ENCODE data around the gene GRAMD1C.
A peak's percentile ranks its signal among the peaks of the same experiment; 100 is the strongest.
"Not testable (repeated sequence)": the region's sequence is repeated elsewhere in the genome, so short reads cannot be mapped to it uniquely, and the experiment has no call there.

Gene GRAMD1C

GRCh38 chr3:113838631-113839209 lies at the start of gene GRAMD1C:
Gene GRAMD1C, plus strand, starts transcription at chr3:113838788. Its CDS starts 122 bp downstream, at chr3:113838910.
- DNase-seq (ENCODE audit: low read depth): peak; percentile 73

DNA sequence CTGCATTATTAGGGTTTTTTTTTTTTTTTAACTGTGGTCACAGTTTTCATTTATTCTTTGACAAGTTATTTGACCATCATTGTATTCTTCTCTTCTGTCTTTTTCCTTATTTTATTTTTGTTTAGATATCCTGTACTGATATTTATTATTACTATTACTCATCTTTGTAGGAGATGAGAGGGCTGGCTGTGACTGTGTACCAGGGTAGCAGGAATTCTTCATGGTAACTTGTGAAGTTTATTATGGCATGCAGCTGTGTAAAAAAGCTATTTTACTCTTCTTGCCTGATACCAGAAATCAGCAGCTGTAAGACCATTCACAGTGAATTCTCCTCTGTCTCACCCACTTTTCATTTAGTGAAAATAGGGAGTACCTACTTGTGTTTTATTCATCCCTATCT lies 47.2 kb upstream of the GRAMD1C start:
- DNase-seq (ENCODE audit: low read depth): no peak

GRCh38 chr3:113794526-113794925 lies 44.1 kb upstream of the GRAMD1C start:
- no peak for DNase-seq (ENCODE audit: low read depth)

DNA sequence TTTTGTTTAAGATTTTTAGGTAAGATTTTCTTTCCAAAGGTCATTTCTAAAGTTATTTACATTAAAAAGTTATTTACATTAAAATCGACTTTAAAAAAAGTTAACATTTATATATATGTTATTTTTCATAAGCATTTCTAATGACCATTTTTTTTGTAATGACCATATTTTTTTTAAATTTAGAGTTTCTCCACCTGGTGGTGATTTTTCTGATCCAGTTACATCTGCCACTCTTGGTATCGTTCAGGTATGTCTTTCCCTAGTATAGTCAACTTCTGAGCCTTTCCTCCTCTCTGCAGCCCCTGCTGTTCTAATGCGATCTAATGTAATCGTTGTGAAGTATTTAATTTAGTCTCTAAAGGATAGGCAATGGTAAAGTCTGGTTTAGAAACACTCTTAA lies 42.9 kb upstream of the GRAMD1C start:
- no peak for DNase-seq (ENCODE audit: low read depth)

GRCh38 chr3:113802795-113803455 lies 35.7 kb upstream of the GRAMD1C start:
- no peak for DNase-seq (ENCODE audit: low read depth)

DNA sequence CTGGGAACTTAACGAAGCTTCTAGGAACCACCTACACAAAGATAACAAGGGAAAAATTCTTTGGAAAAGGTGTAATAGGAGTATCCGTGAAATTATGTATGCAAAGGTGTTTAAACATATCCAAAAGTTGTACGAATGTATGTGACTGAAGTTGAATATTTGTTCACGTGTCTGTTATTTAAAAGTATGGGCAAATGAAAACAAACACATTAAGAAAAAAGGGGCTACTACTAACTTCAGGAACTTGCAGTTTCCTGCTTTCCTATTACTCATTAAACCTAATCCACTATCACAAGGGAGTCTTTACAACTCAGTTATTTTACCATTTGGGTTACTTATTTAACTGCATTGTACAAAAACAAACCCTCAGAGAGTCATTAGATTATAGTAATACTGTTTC lies 33.9 kb upstream of the GRAMD1C start:
- no peak for DNase-seq (ENCODE audit: low read depth)

DNA sequence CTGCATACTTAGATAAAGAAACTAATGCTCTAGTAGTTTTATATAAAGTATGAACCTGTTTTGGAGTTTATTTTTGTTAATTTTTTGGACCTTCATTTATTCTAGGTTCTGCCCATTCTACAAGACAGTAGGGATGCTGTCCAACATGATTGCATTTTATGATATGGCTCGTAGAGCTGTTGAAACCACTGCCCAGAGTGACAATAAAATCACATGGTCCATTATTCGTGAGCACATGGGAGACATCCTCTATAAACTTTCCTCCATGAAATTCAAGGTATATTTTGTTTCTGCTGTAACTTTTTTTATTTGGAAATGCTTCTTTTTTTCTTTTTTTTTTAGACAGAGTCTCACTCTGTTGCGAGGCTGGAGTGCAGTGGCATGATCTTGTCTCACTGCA lies 33.3 kb upstream of the GRAMD1C start:
- DNase-seq (ENCODE audit: low read depth): no peak

DNA sequence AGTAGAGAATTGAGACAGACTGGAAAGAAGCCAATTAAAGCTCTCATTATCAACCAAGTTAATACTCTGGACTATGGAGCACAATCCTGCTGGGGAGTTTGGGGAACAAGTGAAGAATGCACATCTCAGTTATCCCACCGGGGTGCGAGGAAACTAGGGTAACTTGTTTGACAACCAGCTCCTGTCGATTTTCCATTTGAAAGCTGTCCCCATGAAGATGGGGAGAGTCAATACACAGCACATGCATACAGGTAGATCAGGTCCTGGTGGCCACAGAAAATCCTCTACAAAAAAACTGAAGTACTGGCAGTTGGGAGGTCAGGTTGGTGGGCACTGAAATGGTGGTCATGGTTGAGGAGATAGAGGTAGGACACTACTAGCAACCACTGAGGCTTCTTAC lies 25.7 kb upstream of the GRAMD1C start:
- no peak for DNase-seq (ENCODE audit: low read depth)

- no peak for DNase-seq (ENCODE audit: low read depth)
Observed at GRCh38 chr3:113819866-113820265, 18.7 kb upstream of the GRAMD1C start.

DNA sequence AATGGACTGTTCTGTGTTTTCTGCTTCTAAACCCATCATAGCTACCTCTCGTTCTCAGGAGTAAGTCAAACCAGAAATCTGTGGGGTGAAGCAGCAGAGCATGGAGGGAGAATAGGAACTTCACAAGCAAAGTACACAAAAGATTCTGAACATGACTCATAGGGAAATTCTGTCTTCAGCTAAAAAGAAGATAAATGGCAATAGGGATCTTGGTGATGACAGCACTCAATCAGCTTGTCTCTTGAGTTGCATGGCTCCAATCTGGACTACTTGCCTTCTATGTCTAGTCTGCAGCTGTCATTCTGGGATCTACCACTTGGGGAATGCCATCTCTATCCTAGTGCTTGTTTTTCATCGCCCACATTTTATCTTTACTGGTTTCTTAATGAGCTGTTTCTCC lies 13.5 kb upstream of the GRAMD1C start:
- DNase-seq (ENCODE audit: low read depth): no peak

DNA sequence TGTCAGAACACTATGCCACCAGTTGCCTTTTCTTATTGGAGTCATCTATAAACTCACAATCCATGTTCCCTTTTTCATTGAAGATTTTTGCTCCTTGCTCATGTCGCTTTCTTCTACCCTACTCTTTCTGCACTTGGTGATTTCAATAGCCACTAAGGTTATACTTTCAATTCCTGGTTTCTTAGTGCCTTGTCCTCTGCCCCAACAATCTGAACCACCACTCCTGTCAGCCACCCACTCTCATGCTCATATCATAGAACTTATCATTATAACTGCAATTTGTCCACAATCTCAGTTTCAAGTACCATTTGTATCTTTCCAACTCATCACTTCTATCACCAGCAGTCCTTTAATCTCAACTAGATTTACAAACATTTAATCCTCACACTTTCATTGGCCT lies 10.0 kb upstream of the GRAMD1C start:
- no peak for DNase-seq (ENCODE audit: low read depth)

DNA sequence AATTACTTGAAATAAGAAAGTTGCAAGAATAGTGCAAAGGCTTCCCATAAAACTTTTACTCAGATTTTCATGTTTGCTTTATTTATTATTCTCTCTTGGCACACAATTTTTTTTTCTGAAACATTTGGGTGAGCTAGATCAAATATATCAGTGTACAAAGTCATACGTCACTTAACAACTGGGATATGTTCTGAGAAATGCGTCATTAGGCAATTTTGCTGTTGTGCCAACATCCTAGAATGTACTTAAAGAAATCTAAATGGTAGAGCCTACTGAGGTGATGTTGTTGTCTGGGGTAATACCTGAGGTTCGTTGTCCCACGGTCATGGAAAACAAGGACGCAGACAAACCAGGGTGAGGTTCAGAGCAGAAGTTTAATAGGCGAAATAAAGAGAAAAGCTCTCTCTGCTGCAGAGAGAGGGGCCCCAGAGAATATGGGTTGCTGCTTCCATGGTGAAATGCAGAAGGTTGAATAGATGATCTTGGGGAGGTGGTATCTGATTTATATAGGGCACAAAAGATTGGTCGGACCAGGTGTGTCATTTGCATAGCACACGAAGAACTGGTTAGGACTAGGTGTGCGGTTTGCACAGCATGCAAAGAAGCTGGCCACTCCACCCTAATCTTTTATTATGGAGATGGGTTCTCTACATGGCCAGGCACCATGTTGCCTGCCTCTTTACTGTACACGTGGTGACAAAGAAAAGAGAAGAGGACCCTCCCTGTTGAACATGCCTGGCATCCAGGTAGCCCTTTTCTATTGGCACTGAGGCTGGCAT lies 8.8 kb upstream of the GRAMD1C start:
- no peak for DNase-seq (ENCODE audit: low read depth)

- DNase-seq (ENCODE audit: low read depth): no peak
Observed at GRCh38 chr3:113831103-113831355, 7.6 kb upstream of the GRAMD1C start.

GRCh38 chr3:113832477-113833164 lies 6.0 kb upstream of the GRAMD1C start:
- no peak for DNase-seq (ENCODE audit: low read depth)

DNA sequence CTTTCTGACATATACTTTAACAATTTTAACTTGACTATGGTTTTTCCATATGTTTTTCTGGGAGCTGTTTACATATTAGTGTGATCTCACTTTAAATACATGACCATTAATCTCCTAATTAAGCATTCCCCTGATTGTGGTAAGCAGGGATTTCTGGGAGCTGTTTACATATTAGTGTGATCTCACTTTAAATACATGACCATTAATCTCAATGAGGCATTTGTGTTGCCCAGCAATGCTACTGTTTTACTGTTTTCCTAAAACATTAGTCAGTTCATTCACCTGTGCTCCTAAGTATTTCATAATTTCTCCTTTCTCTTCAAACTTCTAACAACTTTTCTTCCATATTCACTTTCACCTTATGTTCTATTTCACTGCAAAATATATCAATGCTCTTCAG lies 3.6 kb upstream of the GRAMD1C start:
- DNase-seq (ENCODE audit: low read depth): no peak

DNA sequence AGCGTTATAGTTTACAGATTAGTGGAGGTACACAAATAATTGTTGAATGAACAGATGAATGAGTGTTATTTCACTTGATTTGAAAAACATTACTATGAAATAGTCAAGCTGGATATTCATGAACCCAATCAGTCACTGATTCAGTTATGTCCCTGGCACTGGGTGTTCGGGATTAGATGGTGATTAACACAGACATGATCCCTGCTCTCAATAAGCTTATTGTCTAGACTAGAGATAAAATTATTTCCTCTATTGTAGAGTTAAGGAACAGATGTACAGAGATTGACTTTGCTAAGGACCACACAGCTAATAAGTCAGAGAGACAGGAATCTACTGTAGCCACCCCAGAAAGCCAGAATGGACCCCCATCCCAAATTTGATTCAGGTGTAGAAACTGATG lies 963 bp downstream of the GRAMD1C start:
- DNase-seq (ENCODE audit: low read depth): no peak

DNA sequence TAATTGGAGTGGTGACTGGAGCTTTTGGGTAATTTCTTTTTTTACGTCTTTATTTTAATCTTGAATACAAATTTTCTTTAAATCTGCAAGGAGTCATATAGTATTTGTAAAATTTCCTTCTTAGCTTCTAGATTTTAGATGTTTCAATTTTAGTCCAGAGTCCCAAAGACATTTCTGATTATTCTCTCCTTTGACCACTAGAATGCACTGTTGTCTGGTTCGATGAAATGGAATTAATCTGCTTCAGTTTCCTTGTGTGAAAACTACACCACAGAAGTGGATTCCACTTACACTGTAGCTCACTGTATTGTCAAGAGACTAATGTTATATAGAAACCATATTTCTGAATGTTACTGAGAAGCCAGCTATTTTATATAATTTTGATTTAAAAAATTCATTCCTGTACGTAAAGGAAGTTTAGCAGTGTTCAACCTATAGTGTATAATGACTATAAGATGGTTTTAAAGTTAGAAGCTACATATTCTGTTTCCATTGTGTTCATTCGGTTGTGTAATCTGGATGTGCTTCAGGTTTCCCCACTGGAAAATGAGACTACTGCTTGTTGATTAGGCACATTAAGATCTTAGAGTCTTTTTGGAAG lies 6.1 kb downstream of the GRAMD1C start:
- DNase-seq (ENCODE audit: low read depth): no peak

DNA sequence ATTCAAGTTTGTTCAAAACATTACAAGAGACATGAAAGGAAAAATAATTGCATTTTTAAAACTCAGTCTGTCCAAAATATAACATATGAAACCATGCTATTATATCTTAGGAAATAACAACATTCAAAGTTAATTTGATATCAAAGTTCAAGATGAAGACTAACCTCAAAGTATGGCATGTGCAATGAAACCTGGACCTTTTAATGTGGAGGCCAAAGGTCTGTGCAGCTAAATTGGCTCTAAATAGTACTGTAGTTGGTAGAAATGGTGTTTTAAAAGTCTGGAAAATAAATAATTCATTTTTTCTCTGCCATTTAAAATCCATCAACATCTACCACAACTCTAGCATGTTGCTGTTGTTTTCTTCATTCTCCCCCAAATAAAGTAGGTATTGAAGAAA lies 8.7 kb downstream of the GRAMD1C start:
- DNase-seq (ENCODE audit: low read depth): no peak

- DNase-seq (ENCODE audit: low read depth): no peak
Observed at GRCh38 chr3:113847664-113848461, 9.3 kb downstream of the GRAMD1C start.

GRCh38 chr3:113849071-113849470 lies 10.5 kb downstream of the GRAMD1C start:
- DNase-seq (ENCODE audit: low read depth): not testable (repeated sequence)

- DNase-seq (ENCODE audit: low read depth): not testable (repeated sequence)
Observed at GRCh38 chr3:113849841-113850240, 11.3 kb downstream of the GRAMD1C start.

DNA sequence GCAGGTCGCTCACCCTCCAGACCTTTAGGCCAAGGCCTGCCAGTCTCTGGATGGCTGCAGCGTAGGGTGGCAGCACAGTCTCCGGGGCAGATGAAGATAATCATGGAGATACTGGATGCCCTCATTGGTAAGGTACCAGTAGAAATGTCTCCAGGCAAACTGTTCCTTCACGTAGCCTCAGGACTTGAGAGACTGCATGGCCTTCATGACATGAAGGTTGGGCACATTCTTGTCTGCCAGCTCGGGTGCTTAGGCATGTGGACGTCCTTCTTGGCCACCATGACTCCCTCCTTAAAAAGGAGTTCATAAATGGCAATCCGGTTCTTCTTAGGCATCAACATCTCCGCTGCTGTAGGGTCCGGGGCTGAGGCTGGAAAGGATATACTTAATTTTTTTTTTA lies 11.8 kb downstream of the GRAMD1C start:
- not testable (repeated sequence) for DNase-seq (ENCODE audit: low read depth)

Data from activated T-helper 1 cell treated with Interleukin-2 at 50 U/mL for 16 hours (primary cell).